OCI-LY1 (cell line): ENCODE data around the gene OR51D1.

Source experiments
- H2AFZ ChIP-seq: fragments of 200-600 bp; sonication (generic), shearing (Covaris generic); 2 replicates; pipeline ENCODE4 v1.6.0; 2014; ENCODE audit warnings: antibody characterized with exemption, mild to moderate bottlenecking, low read length
- H3F3A ChIP-seq: fragments of 200-600 bp; sonication (generic), shearing (Covaris generic); 2 replicates; pipeline ENCODE4 v1.6.0; 2014; ENCODE audit warnings: mild to moderate bottlenecking, antibody characterized with exemption, low read length, moderate library complexity; ENCODE audit not compliant: insufficient read depth
- H3K27ac ChIP-seq: fragments of 200-600 bp; sonication (generic); 2 replicates; pipeline ENCODE4 v1.5.1; 2014; ENCODE audit warnings: low read length, mixed run types, mild to moderate bottlenecking, low read depth; ENCODE audit not compliant: poor library complexity, severe bottlenecking
- H3K27me3 ChIP-seq: fragments of 200-600 bp; sonication (generic); 2 replicates; pipeline ENCODE4 v1.6.0; 2014; ENCODE audit warnings: antibody characterized with exemption, mild to moderate bottlenecking, low read length, moderate library complexity; ENCODE audit not compliant: insufficient read depth
- H3K36me3 ChIP-seq: fragments of 200-600 bp; sonication (generic); 2 replicates; pipeline ENCODE4 v1.6.1; 2014; ENCODE audit warnings: mild to moderate bottlenecking, antibody characterized with exemption, low read length, moderate library complexity, mixed read lengths; ENCODE audit not compliant: insufficient read depth
- H3K4me1 ChIP-seq: fragments of 200-600 bp; sonication (generic); 2 replicates; pipeline ENCODE4 v1.5.1; 2014; ENCODE audit warnings: mild to moderate bottlenecking, low read length, moderate library complexity; ENCODE audit not compliant: insufficient read depth, severe bottlenecking
- H3K4me2 ChIP-seq: fragments of 200-600 bp; sonication (generic), shearing (Covaris generic); 2 replicates; pipeline ENCODE4 v1.6.1; 2014; ENCODE audit warnings: low read length
- H3K4me3 ChIP-seq: fragments of 200-600 bp; sonication (generic); 2 replicates; pipeline ENCODE4 v1.5.1; 2014; ENCODE audit warnings: low read length, low read depth, mild to moderate bottlenecking, mixed read lengths; ENCODE audit not compliant: poor library complexity, severe bottlenecking
- H3K79me2 ChIP-seq: fragments of 200-600 bp; shearing (Covaris generic); 2 replicates; pipeline ENCODE4 v1.6.1; 2016; ENCODE audit warnings: mixed run types, low read length, mixed read lengths; ENCODE audit not compliant: insufficient read depth
- H3K9ac ChIP-seq: fragments of 200-600 bp; sonication (generic), shearing (Covaris generic); 2 replicates; pipeline ENCODE4 v1.6.1; 2014; ENCODE audit warnings: mild to moderate bottlenecking, low read length, mixed read lengths
- H3K9me2 ChIP-seq: fragments of 200-600 bp; sonication (generic), shearing (Covaris generic); 2 replicates; pipeline ENCODE4 v1.6.1; 2014; ENCODE audit warnings: low read depth, mild to moderate bottlenecking, low read length, mixed read lengths
- H3K9me3 ChIP-seq: fragments of 200-600 bp; shearing (Covaris generic); 2 replicates; pipeline ENCODE4 v1.6.1; 2014; ENCODE audit warnings: low read length, mixed read lengths
- H4K20me1 ChIP-seq: fragments of 200-600 bp; sonication (generic), shearing (Covaris generic); 2 replicates; pipeline ENCODE4 v1.6.0; 2016; ENCODE audit warnings: mild to moderate bottlenecking, low read length; ENCODE audit not compliant: insufficient read depth
- CTCF ChIP-seq: fragments of 200-600 bp; sonication (generic), shearing (Covaris generic); IDR thresholded peaks from 2 replicates; pipeline ENCODE4 v1.5.1; 2017; ENCODE audit warnings: mild to moderate bottlenecking, antibody characterized with exemption, low read length, moderate library complexity, mixed read lengths
- EZH2 ChIP-seq: fragments of 200-600 bp; sonication (generic), shearing (Covaris generic); IDR thresholded peaks from 2 replicates; pipeline ENCODE4 v1.8.0; 2017; ENCODE audit warnings: borderline replicate concordance, mixed run types, mild to moderate bottlenecking, antibody characterized with exemption, low read length, moderate library complexity, mixed read lengths

Gene OR51D1

DNA sequence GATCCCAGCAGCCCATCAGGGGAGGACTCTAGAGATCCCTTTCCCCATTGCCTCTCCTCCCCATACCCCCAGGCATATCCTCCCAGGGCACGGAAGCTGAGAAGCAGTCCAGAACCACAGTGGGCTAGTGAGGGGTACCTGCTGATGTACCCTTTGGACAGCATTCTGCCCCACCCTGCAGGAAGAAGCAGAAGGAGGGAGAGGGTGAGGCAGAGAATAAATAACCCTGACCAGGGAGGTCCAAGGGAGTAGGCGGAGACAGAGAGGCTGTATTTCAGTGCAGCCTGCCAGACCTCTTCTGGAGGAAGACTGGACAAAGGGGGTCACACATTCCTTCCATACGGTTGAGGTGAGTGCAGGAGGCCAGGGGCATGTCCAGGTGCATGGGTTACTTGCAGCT lies 6.4 kb downstream of the OR51D1 start, which contains the start of gene OR51E1:
TSS of gene OR51E1 (plus strand) at position 301 of the 400 bp plus-strand sequence. CDS start 8,545 bp downstream, outside the sequence.
- no peaks in the 10 kb centered on the region for H3F3A ChIP-seq
- H3K4me3 ChIP-seq, result no peak within 1 kb of the TSS
- no peak within 1 kb of the TSS for H3K9ac ChIP-seq
- no peaks in the 10 kb centered on the region for H3K4me1 ChIP-seq
- no peaks in the 10 kb centered on the region for H3K9me3 ChIP-seq
- no peak within 1 kb of the TSS for H3K4me2 ChIP-seq
- no peaks in the 10 kb centered on the region for H3K9me2 ChIP-seq
- no peaks in the 10 kb centered on the region for H3K27me3 ChIP-seq
- TF ChIP-seq EZH2 (no peak), CTCF (no peak)
- no peaks in the 10 kb centered on the region for H3K79me2 ChIP-seq
- no peak within 1 kb of the TSS for H2AFZ ChIP-seq
- no peaks in the 10 kb centered on the region for H3K36me3 ChIP-seq
- H4K20me1 ChIP-seq, result no peaks in the 10 kb centered on the region
- no peak within 1 kb of the TSS for H3K27ac ChIP-seq

DNA sequence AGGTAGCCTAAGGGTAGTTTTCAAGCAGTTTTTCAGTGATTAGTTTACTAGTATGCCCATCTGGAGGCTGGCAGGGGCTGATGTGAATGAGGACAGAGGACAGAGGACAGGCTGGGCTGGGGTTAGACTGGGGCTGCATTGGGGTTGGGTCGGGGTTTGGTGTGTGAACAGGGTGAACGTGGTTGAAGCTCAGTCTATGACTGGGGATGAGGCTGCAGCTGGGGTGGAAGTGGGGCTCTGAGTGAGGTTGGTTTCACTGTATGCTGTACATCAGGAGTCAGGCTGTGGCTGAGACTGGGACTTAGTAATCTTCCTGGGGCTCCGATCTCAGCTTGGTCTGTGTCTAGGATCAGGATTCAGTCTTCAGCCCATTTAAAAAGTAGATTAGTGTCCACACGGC lies 7.0 kb downstream of the OR51D1 start:
- Histone ChIP-seq H3K4me3 (no peak overlapping the region), H3K27ac (no peak overlapping the region), H3K9me3 (no peaks in the 10 kb centered on the region), H3K27me3 (no peaks in the 10 kb centered on the region), H3K9ac (no peak overlapping the region), H3K79me2 (no peaks in the 10 kb centered on the region), H3F3A (no peaks in the 10 kb centered on the region), H2AFZ (no peak overlapping the region), H3K9me2 (no peaks in the 10 kb centered on the region), H3K36me3 (no peaks in the 10 kb centered on the region), H3K4me2 (no peak overlapping the region), H3K4me1 (no peaks in the 10 kb centered on the region), H4K20me1 (no peaks in the 10 kb centered on the region)
- TF ChIP-seq CTCF (no peak), EZH2 (no peak)

- H3K9me2 ChIP-seq, result no peaks in the 10 kb centered on the region
- H3K4me2 ChIP-seq, result no peak overlapping the region
- no peaks in the 10 kb centered on the region for H3K27me3 ChIP-seq
- H2AFZ ChIP-seq, result no peak overlapping the region
- no peak overlapping the region for H3K9ac ChIP-seq
- H3K4me1 ChIP-seq, result no peaks in the 10 kb centered on the region
- no peak overlapping the region for H3K27ac ChIP-seq
- H4K20me1 ChIP-seq, result no peaks in the 10 kb centered on the region
- H3F3A ChIP-seq, result no peaks in the 10 kb centered on the region
- H3K9me3 ChIP-seq, result no peaks in the 10 kb centered on the region
- TF ChIP-seq CTCF (no peak), EZH2 (no peak)
- no peaks in the 10 kb centered on the region for H3K79me2 ChIP-seq
- H3K4me3 ChIP-seq, result no peak overlapping the region
- no peaks in the 10 kb centered on the region for H3K36me3 ChIP-seq
Observed at GRCh38 chr11:4645974-4646373, 8.7 kb downstream of the OR51D1 start.
